ENCODE data around the gene P2RY2. TPM values are rescaled to one million over a fixed set of nuclear protein-coding genes. Genes with fewer than 3 reads are reported as not detected.

P2RY2 gene
- total and polyA plus RNA-seq, 10 of the 15 experiments (the other 5 are each of a cell fraction or from before 2014, with no cell fraction given) = 0.03 to 0.23 (median 0.17) TPM; not detected in 7

- CTCF ChIA-PET = interaction anchor here (0.6 to 2.0 kb wide), 4 partner anchors 9 to 88 kb away, joined by 3 to 6 read pairs (median 4); no protein-coding TSS in a partner anchor
- H2AFZ ChIP-seq (ENCODE audit: control insufficient read depth, low read depth, low read length) = no peak overlapping the region
- intact Hi-C loops (cut with micrococcal nuclease; ENCODE audit: unreplicated experiment) (no loop called here), in situ Hi-C loops (cut with MboI) (no loop called here)
- 37% methylated on average over 8 of the region's 8 CpGs for WGBS (ENCODE audit: insufficient coverage, insufficient replicate concordance, low lambda C conversion rate, missing lambda C conversion rate)
- ATAC-seq (no peak), DNase-seq (ENCODE audit: low read depth, low spot score) (no peak), FAIRE-seq (no peak)
- H3K27me3 ChIP-seq (replicated peaks in 1 of 2; ENCODE audit: control insufficient read depth in 2 of 2, insufficient read depth in 2 of 2, low read length in 1 of 2) = peaks cover 0 to 2% of the 10 kb centered on the region in 2 experiments; a peak in 2 of 4 replicates
- no peak overlapping the region for H3K9ac ChIP-seq (ENCODE audit: control insufficient read depth, insufficient read depth, low read length)
- no TSS peak for BruUV-seq (replicated peaks)
- H3K9me3 ChIP-seq (replicated peaks; ENCODE audit: control insufficient read depth, insufficient read depth, low read length) = no peaks in the 10 kb centered on the region
- TF ChIP-seq NBN (IDR thresholded peaks at IDR 0.05) (no peak), CHD2 (IDR thresholded peaks at IDR 0.05; ENCODE audit: borderline replicate concordance, low read depth, low read length) (no peak), BHLHE40 (IDR thresholded peaks at IDR 0.05; ENCODE audit: borderline replicate concordance in 1 of 2, low read depth in 2 of 2, low read length in 1 of 2) (peak in 1 of 2 experiments; percentile 59; a peak in 2 of 4 replicates), HCFC1 (IDR thresholded peaks at IDR 0.05; ENCODE audit: low read length) (no peak), RELB (IDR thresholded peaks at IDR 0.05; ENCODE audit: low read depth) (no peak), IRF3 (IDR thresholded peaks at IDR 0.05) (no peak)
- H3K79me2 ChIP-seq (ENCODE audit: control insufficient read depth, insufficient read depth, low read length) = no peaks in the 10 kb centered on the region
- SMC1A ChIA-PET (ENCODE audit: uncharacterized antibody, unreplicated experiment) = interaction anchor here (1.6 kb wide), 1 partner anchor 15 kb away, joined by 3 read pairs; no protein-coding TSS in a partner anchor
- H3K4me1 ChIP-seq (ENCODE audit: control insufficient read depth, insufficient read depth, low read length) = peaks cover 32% of the 10 kb centered on the region
- no peaks in the 10 kb centered on the region for H4K20me1 ChIP-seq (ENCODE audit: control insufficient read depth, insufficient read depth)
- H3K36me3 ChIP-seq (ENCODE audit: control insufficient read depth in 2 of 2, insufficient read depth in 2 of 2, low read length in 1 of 2) = no peaks in the 10 kb centered on the region
- no peak overlapping the region for H3K27ac ChIP-seq (ENCODE audit: control insufficient read depth, insufficient read depth)
- RAD21 ChIA-PET (ENCODE audit: unreplicated experiment) = no interaction called here
- POLR2A ChIA-PET = no interaction called here
- H3K4me2 ChIP-seq (ENCODE audit: control insufficient read depth, insufficient read depth) = no peak overlapping the region
- no peak overlapping the region for H3K4me3 ChIP-seq
These were observed 49.9 kb downstream of the P2RY2 start for GRCh38 chr11:73267906-73268540.

All from GM12878 (cell line).